Choroid plexus epithelial cell (primary cell): Measurements from ENCODE around the gene SMTN.

ENCODE experiments used
- DNase-seq: peaks from one replicate; pipeline ENCODE4 v3.0.0-alpha.2; 2010; ENCODE audit warnings: low read depth
- H3K4me3 ChIP-seq: 2 replicates; pipeline ENCODE4 v1.5.1; 2011; ENCODE audit warnings: low read depth, mild to moderate bottlenecking, control low read depth, low read length, moderate library complexity
- TF ChIP-seq, protein P1 (sequence below): conservative IDR thresholded peaks from 2 replicates; pipeline ENCODE4 v1.5.1; 2011; ENCODE audit warnings: low read depth, mild to moderate bottlenecking, control low read depth, inconsistent platforms, low read length, moderate library complexity

SMTN gene

DNA sequence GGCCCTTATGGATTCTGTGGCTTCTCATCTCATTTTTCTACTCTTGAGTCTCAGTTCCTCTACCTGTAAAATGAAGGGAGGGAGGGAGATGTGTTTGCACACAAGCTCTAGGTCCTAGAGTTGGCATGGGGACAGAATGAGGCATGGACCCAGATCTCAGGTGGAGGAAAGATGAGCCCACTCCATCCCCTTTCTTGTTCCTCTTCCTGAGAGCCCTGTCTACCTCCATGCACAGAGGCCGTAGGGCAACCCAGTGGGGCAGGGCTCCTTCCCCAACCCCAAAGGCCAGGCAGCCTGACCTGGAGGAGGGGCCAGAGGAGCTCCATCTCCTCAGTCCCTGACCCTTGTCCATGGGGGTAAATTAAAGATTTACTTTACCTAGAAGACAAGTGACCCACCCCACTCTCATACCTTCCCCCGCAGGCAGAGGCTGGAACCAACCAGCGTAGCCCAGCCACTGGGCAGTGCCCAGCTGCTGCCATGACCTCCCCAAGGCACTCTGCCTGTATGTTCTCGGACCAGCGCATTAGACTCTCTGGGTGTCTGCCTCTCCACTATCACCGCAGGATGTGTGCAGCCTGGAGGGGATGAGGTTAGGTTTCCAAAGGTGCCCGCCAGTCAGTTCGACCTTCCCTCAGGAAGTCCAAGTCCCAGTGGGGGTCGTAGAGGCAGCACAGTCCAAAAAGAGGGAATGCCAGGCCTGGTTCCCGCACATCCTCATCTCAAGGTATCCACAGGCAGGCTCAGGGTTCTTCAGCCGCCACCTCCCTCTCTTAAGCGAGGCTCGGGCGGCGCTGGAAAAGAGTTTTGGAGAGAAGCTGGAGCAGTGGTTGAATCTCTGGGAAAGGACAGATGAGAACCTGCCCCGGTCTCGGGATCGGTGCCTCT is 3.0 kb downstream of the SMTN start:
- TF ChIP-seq, protein P1, sequence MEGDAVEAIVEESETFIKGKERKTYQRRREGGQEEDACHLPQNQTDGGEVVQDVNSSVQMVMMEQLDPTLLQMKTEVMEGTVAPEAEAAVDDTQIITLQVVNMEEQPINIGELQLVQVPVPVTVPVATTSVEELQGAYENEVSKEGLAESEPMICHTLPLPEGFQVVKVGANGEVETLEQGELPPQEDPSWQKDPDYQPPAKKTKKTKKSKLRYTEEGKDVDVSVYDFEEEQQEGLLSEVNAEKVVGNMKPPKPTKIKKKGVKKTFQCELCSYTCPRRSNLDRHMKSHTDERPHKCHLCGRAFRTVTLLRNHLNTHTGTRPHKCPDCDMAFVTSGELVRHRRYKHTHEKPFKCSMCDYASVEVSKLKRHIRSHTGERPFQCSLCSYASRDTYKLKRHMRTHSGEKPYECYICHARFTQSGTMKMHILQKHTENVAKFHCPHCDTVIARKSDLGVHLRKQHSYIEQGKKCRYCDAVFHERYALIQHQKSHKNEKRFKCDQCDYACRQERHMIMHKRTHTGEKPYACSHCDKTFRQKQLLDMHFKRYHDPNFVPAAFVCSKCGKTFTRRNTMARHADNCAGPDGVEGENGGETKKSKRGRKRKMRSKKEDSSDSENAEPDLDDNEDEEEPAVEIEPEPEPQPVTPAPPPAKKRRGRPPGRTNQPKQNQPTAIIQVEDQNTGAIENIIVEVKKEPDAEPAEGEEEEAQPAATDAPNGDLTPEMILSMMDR = no peak
- DNase-seq = no peak
- peak overlapping the region; percentile 80 for H3K4me3 ChIP-seq

DNA sequence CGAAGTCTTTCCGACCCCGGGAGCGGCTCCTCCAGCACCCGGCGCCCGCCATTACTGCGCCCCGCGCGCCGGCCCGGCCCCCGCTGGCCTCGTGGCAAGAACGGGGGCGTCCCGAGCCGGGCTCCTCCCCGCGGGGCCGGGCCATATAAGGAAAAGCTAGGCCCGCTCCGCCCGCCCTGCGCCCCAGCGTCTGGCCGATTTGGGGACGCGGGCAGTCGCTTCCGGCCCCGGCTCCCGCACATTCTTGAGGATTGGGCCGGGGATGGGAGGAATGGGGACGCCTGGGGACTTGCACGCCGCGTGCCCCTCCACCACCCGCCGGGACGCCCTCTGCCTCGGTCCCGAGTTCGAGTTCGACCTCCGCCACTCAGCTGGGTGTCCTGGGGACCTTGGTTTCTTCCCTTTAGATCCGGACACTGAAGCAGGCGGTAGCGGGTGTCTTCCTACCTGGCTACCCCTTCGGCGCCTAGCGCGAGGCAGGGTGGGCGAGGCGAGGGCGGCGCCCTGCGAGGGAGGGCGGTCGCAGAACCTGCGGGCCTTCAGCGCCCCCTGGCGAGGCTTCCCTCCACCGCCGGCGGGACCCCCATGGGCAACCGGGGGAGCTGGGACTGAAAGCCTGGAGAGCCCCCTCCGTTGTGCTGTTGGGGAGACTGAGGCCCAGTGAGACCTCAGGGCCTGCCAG is 3.8 kb downstream of the SMTN start:
- TF ChIP-seq, protein P1 = peak; percentile 75
- peak; percentile 88 for DNase-seq
- H3K4me3 ChIP-seq = peak overlapping the region; percentile 80

DNA sequence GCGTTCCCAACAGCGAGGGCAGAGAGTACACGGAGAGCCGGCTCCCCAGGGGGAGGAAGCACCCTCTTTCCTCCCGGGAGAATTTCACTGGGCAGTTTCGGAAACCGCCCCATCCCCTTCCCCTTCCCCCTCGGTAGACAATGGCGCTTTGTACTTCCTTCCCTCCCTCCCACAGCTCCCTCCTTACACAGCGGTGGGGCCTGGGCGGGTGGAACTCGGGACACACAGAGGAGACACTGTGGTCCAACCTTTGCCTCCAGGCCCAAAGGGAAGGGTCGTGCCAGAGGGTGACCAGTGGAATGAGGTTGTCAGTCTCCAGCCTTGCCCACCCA is 4.3 kb downstream of the SMTN start:
- TF ChIP-seq, protein P1 = no peak

DNA sequence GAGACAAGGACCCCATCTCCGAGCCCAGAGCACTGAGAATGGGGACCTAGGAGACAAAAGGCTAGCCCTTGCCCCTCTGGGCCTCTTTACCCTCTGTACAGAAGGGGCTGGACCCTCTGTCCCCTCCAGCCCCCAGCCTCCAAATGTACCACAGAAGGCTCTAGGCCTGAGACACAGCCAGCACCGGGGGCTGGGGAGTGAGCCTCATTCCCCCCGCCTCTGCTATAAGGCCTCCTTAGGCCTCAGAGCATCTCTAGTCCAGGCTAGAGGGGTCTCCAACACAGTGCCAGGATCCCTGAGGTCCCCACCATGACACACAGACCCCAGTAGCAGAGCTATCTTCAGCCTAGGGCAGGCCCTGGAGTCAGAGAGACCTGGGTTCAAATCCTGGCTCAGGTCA is 4.8 kb downstream of the SMTN start:
- TF ChIP-seq, protein P1 = no peak
- DNase-seq = no peak
- H3K4me3 ChIP-seq = no peak overlapping the region

More for the DNA sequence above, 4.3 kb downstream of the SMTN start:
- no peak for DNase-seq
- H3K4me3 ChIP-seq = peak overlapping the region; percentile 80

DNA sequence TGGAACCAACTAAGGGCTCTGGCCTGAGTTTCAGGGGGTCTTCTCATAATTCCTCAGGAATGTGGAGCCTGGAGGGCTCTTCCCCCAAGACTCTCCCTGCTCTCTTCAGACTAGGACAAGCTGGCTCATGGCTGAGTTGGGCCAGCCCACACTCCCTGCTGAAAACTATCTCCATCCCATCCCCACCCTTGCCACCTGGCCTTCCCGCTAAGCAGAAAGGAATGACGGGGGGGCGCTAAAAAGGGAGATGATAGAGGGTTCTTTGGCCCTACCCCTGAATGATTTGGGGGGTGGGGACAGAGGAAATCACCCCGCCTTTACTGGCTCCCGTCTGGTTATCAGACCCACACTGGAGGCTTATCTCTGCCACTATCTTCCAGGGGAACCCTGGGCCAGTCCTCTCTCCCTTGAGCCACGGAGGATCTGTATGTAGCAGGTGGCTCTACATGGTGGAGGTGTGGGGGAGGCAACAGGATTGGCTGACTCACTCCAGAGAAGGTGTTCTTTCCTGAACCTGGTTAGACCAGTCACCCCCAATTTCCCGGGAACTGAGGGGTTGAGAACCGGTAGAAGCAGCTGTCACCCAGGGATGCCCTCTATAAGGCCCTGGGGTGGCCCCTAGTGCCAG is 5.7 kb downstream of the SMTN start:
- H3K4me3 ChIP-seq = no peak overlapping the region
- TF ChIP-seq, protein P1 = no peak

DNA sequence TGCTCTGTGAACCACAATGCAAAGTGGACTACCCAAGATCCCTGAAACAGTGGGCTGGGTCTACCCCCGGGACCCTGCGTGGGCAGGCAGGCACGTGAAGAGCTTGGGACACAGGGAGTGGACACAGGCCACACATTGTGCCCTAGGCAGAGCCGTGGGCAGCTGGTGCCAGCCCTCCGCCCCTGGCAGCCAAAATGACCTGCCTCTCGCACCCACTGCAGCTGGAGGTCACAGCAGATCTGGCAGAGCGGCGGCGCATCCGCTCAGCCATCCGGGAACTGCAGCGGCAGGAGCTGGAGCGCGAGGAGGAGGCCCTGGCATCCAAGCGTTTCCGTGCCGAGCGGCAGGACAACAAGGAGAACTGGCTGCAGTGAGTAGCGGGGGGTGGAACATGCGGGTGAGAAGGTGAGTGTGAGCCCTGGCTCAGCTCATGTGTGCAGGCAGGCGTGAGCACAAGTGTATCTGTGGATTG is 6.7 kb downstream of the SMTN start:
- H3K4me3 ChIP-seq = no peak overlapping the region
- DNase-seq = no peak
- TF ChIP-seq, protein P1 = no peak

More for the DNA sequence above, 5.7 kb downstream of the SMTN start:
- no peak for DNase-seq
